Peyer's patch (tissue), 4 donors: ENCODE data around the gene IMMP2L. TPM values are rescaled to one million over a fixed set of nuclear protein-coding genes. Genes with fewer than 3 reads are reported as not detected.
"Not testable (repeated sequence)": the region's sequence is repeated elsewhere in the genome, so short reads cannot be mapped to it uniquely, and the experiment has no call there.

Experiments used
- DNase-seq, 3 donors: peaks; one replicate each; pipeline ENCODE4 v3.0.0-alpha.2; 2017 to 2019
- H3K27ac ChIP-seq, 4 donors: fragments of 200-600 bp; sonication (generic); one replicate each; pipeline ENCODE4 v1.5.1; 2016 to 2019
- H3K27me3 ChIP-seq, 2 donors: fragments of 200-600 bp; sonication (generic); one replicate each; pipeline ENCODE4 v1.5.1; 2019
- H3K36me3 ChIP-seq, 3 donors: fragments of 200-600 bp; sonication (generic); one replicate each; pipeline ENCODE4 v1.5.1; 2016 to 2019
- H3K4me1 ChIP-seq, 4 donors: fragments of 200-600 bp; sonication (generic); one replicate each; pipeline ENCODE4 v1.5.1; 2016 to 2019
- H3K4me3 ChIP-seq, 4 donors: fragments of 200-600 bp; sonication (generic); 1 replicate in 3 of 4; 2 replicates in 1 of 4; pipeline ENCODE4 v1.5.1; 2016 to 2019; ENCODE audit warnings: mild to moderate bottlenecking in 1 of 4
- H3K9me3 ChIP-seq, 4 donors: fragments of 200-600 bp; sonication (generic); one replicate each; pipeline ENCODE4 v1.5.1; 2016 to 2019; ENCODE audit warnings: mild to moderate bottlenecking in 1 of 4
- POLR2A ChIP-seq, 2 donors: fragments of 450-650 bp; IDR thresholded peaks; one replicate each; pipeline ENCODE4 v1.5.1; 2017; ENCODE audit warnings: antibody characterized with exemption in 2 of 2, mild to moderate bottlenecking in 2 of 2, moderate library complexity in 2 of 2
- total RNA-seq, 4 donors: library from RNA; depleted of rRNA; stranded (reverse); fragments of >200 nt; gene quantifications; one replicate each; pipeline ENCODE4 v1.1.0, GENCODE V29; 2016
- TF ChIP-seq, protein P1 (sequence below), 6 experiments: fragments of 450-650 bp in 4 of 6; fragments of 200-600 bp in 2 of 6; sonication (generic) in 1 of 6; IDR thresholded peaks; one replicate each; pipeline ENCODE4 v1.5.1; 2017 to 2019; ENCODE audit warnings: antibody characterized with exemption in 6 of 6, mild to moderate bottlenecking in 3 of 6, moderate library complexity in 1 of 6

The IMMP2L gene
- total RNA-seq, 4 donors from 2014 or later, result 5.1 to 16.5 (median 10.9) TPM

- no peak for DNase-seq
- Histone ChIP-seq H3K4me1 (no peaks in the 10 kb centered on the region), H3K27ac (no peak overlapping the region), H3K9me3 (no peaks in the 10 kb centered on the region), H3K36me3 (no peaks in the 10 kb centered on the region), H3K4me3 (no peak overlapping the region), H3K27me3 (no peaks in the 10 kb centered on the region)
- no peak for TF ChIP-seq POLR2A (IDR thresholded peaks at IDR 0.05)
- TF ChIP-seq, protein P1, sequence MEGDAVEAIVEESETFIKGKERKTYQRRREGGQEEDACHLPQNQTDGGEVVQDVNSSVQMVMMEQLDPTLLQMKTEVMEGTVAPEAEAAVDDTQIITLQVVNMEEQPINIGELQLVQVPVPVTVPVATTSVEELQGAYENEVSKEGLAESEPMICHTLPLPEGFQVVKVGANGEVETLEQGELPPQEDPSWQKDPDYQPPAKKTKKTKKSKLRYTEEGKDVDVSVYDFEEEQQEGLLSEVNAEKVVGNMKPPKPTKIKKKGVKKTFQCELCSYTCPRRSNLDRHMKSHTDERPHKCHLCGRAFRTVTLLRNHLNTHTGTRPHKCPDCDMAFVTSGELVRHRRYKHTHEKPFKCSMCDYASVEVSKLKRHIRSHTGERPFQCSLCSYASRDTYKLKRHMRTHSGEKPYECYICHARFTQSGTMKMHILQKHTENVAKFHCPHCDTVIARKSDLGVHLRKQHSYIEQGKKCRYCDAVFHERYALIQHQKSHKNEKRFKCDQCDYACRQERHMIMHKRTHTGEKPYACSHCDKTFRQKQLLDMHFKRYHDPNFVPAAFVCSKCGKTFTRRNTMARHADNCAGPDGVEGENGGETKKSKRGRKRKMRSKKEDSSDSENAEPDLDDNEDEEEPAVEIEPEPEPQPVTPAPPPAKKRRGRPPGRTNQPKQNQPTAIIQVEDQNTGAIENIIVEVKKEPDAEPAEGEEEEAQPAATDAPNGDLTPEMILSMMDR (IDR thresholded peaks at IDR 0.05), result no peak
Observed at GRCh38 chr7:111459757-111460280, 102.5 kb downstream of the IMMP2L start.

- H3K4me1 ChIP-seq, result no peaks in the 10 kb centered on the region
- DNase-seq, result no peak
- no peak overlapping the region for H3K4me3 ChIP-seq
- TF ChIP-seq, protein P1 (IDR thresholded peaks at IDR 0.05), result no peak
- no peak for TF ChIP-seq POLR2A (IDR thresholded peaks at IDR 0.05)
- no peaks in the 10 kb centered on the region for H3K9me3 ChIP-seq
- H3K36me3 ChIP-seq, result no peaks in the 10 kb centered on the region
- no peaks in the 10 kb centered on the region for H3K27me3 ChIP-seq
- H3K27ac ChIP-seq, result no peak overlapping the region
Observed at GRCh38 chr7:111459065-111459756, 103.1 kb downstream of the IMMP2L start.

- not testable (repeated sequence) for DNase-seq, H3K27me3 ChIP-seq, H3K9me3 ChIP-seq, H3K27ac ChIP-seq, H3K4me1 ChIP-seq, H3K4me3 ChIP-seq, H3K36me3 ChIP-seq
Observed at GRCh38 chr7:111450705-111451104, 111.6 kb downstream of the IMMP2L start.

DNA sequence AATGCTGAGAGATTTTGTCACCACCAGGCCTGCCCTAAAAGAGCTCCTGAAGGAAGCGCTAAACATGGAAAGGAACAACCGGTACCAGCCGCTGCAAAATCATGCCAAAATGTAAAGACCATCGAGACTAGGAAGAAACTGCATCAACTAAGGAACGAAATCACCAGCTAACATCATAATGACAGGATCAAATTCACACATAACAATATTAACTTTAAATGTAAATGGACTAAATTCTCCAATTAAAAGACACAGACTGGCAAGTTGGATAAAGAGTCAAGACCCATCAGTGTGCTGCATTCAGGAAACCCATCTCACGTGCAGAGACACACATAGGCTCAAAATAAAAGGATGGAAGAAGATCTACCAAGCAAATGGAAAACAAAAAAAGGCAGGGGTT is 114.8 kb downstream of the IMMP2L start:
- H3K9me3 ChIP-seq, H3K36me3 ChIP-seq, H3K27me3 ChIP-seq, H3K4me1 ChIP-seq, H3K4me3 ChIP-seq, DNase-seq, H3K27ac ChIP-seq: not testable (repeated sequence)

GRCh38 chr7:111439977-111440376 is 122.3 kb downstream of the IMMP2L start:
- Histone ChIP-seq H3K36me3 (no peaks in the 10 kb centered on the region), H3K4me3 (no peak overlapping the region), H3K4me1 (no peaks in the 10 kb centered on the region), H3K9me3 (no peaks in the 10 kb centered on the region), H3K27me3 (no peaks in the 10 kb centered on the region), H3K27ac (no peak overlapping the region)
- no peak for TF ChIP-seq POLR2A (IDR thresholded peaks at IDR 0.05)
- TF ChIP-seq, protein P1 (IDR thresholded peaks at IDR 0.05), result no peak
- DNase-seq, result no peak

- TF ChIP-seq POLR2A (IDR thresholded peaks at IDR 0.05), result no peak
- TF ChIP-seq, protein P1 (IDR thresholded peaks at IDR 0.05), result no peak
- no peaks in the 10 kb centered on the region for H3K36me3 ChIP-seq
- no peak for DNase-seq
Observed at GRCh38 chr7:111438369-111439289, 123.7 kb downstream of the IMMP2L start.

More at GRCh38 chr7:111438369-111439289, 123.7 kb downstream of the IMMP2L start:
- Histone ChIP-seq H3K27me3 (no peaks in the 10 kb centered on the region), H3K4me1 (no peaks in the 10 kb centered on the region), H3K27ac (no peak overlapping the region), H3K4me3 (no peak overlapping the region), H3K9me3 (no peaks in the 10 kb centered on the region)
